D721Med (cell line): ENCODE results near the gene PLPP1.
"Not testable (repeated sequence)": the region's sequence is repeated elsewhere in the genome, so short reads cannot be mapped to it uniquely, and the experiment has no call there.

Experiments
- DNase-seq: peaks from one replicate; pipeline ENCODE4 v3.0.0; 2011; ENCODE audit warnings: low spot score; ENCODE audit not compliant: insufficient read length
- FAIRE-seq: peaks from 2 replicates; lab custom pipeline; 2011; peaks lifted over from hg19 to GRCh38; lab: Jason Lieb, UNC
- CTCF ChIP-seq: IDR thresholded peaks from 2 replicates; pipeline ENCODE4 v1.5.1; 2012; ENCODE audit warnings: mild to moderate bottlenecking, control low read depth; ENCODE audit not compliant: insufficient read depth; ENCODE audit errors: missing control alignments

The PLPP1 gene

GRCh38 chr5:55509097-55509496, 25.7 kb downstream of the PLPP1 start:
- FAIRE-seq (no peak), DNase-seq (no peak)
- TF ChIP-seq CTCF, result no peak

GRCh38 chr5:55507574-55507973, 27.2 kb downstream of the PLPP1 start:
- no peak for TF ChIP-seq CTCF
- no peak for FAIRE-seq
- no peak for DNase-seq

GRCh38 chr5:55505711-55506110, 29.1 kb downstream of the PLPP1 start:
- not testable (repeated sequence) for FAIRE-seq, DNase-seq

GRCh38 chr5:55503917-55504316, 30.8 kb downstream of the PLPP1 start:
- DNase-seq, FAIRE-seq: not testable (repeated sequence)

- no peak for TF ChIP-seq CTCF
- DNase-seq (no peak), FAIRE-seq (no peak)
Observed at GRCh38 chr5:55502759-55503158, 32.0 kb downstream of the PLPP1 start.

- DNase-seq, result no peak
- no peak for FAIRE-seq
- no peak for TF ChIP-seq CTCF
Observed at GRCh38 chr5:55498457-55498856, 36.3 kb downstream of the PLPP1 start.

GRCh38 chr5:55497712-55498111, 37.1 kb downstream of the PLPP1 start:
- FAIRE-seq, result no peak
- TF ChIP-seq CTCF, result no peak

GRCh38 chr5:55495216-55495615, 39.5 kb downstream of the PLPP1 start:
- no peak for FAIRE-seq
- TF ChIP-seq CTCF, result no peak
- DNase-seq, result no peak

More at GRCh38 chr5:55497712-55498111, 37.1 kb downstream of the PLPP1 start:
- no peak for DNase-seq
